Duodenal mucosa (tissue), 2 donors: Measurements from ENCODE around the gene MTFMT.

ENCODE experiments used
- H3K27ac ChIP-seq: one replicate; pipeline ENCODE4 v1.7.0; 2013; ENCODE audit warnings: low read depth, low read length
- H3K27me3 ChIP-seq, 2 donors: one replicate each; pipeline ENCODE4 v1.7.0; 2013; ENCODE audit warnings: low read length in 2 of 2, control low read depth in 1 of 2; ENCODE audit not compliant: insufficient read depth in 2 of 2, control insufficient read depth in 1 of 2
- H3K36me3 ChIP-seq, 2 donors: one replicate each; pipeline ENCODE4 v1.7.0; 2013; ENCODE audit warnings: low read length in 2 of 2, control low read depth in 1 of 2; ENCODE audit not compliant: insufficient read depth in 2 of 2, control insufficient read depth in 1 of 2
- H3K4me1 ChIP-seq, 2 donors: one replicate each; pipeline ENCODE4 v1.7.0; 2013; ENCODE audit warnings: low read length in 2 of 2, control low read depth in 1 of 2; ENCODE audit not compliant: insufficient read depth in 2 of 2, control insufficient read depth in 1 of 2
- H3K4me3 ChIP-seq, 2 donors: one replicate each; pipeline ENCODE4 v1.7.0; 2013; ENCODE audit warnings: low read length in 2 of 2, low read depth in 1 of 2
- H3K9ac ChIP-seq, 2 donors: one replicate each; pipeline ENCODE4 v1.7.0; 2013; ENCODE audit warnings: low read length in 2 of 2, low read depth in 1 of 2
- H3K9me3 ChIP-seq, 2 donors: one replicate each; pipeline ENCODE4 v1.7.0; 2013; ENCODE audit warnings: low read length in 2 of 2, control low read depth in 1 of 2; ENCODE audit not compliant: control insufficient read depth in 1 of 2

Gene MTFMT

DNA sequence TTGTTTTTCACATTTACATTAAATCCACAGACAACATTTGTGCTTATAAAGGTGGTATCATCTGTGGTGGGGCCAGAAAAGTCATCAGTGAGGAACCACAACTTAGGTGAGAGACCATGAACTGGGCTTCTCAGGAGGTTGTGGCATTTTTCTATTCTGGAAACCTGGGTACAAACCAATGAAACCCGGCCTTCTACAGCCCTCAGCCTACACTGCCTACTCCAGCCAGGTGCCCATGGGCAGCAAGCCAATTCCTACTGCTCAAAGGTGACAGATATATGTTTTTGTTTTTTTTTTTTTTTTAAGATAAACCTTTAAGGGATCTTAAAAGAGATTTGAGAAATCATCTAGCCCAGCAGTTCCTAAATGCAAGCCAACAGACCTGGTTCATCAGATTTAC is 60.0 kb downstream of the MTFMT start:
- Histone ChIP-seq H3K9me3 (no peaks in the 10 kb centered on the region), H3K36me3 (peaks cover 24 to 68% of the 10 kb centered on the region in 2 donors), H3K4me1 (no peaks in the 10 kb centered on the region), H3K27me3 (no peaks in the 10 kb centered on the region), H3K9ac (no peak overlapping the region), H3K4me3 (no peak overlapping the region), H3K27ac (no peak overlapping the region)

DNA sequence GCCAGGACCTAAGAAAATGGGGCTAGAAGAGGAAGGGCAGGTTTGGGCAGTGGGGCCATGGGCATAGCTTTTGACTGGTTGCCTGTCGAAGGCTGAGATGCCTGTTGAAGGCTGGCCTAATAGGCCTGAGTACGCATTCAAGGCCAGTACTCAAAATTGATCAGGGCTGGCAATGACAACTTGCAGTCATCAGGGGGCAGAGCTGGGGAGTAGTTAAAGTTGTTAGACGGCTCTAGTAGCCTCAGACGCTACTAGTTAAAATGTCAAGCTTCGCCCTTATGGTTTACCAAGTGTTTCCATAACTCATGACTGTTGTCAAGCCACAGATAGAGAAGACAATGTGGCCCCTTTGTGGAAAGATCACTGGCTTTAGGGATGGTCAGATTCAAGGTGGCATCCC is 68.4 kb downstream of the MTFMT start:
- Histone ChIP-seq H3K9me3 (no peaks in the 10 kb centered on the region), H3K9ac (no peak overlapping the region), H3K27me3 (no peaks in the 10 kb centered on the region), H3K27ac (no peak overlapping the region), H3K4me1 (no peaks in the 10 kb centered on the region), H3K4me3 (no peak overlapping the region), H3K36me3 (peaks cover 34 to 82% of the 10 kb centered on the region in 2 donors)

DNA sequence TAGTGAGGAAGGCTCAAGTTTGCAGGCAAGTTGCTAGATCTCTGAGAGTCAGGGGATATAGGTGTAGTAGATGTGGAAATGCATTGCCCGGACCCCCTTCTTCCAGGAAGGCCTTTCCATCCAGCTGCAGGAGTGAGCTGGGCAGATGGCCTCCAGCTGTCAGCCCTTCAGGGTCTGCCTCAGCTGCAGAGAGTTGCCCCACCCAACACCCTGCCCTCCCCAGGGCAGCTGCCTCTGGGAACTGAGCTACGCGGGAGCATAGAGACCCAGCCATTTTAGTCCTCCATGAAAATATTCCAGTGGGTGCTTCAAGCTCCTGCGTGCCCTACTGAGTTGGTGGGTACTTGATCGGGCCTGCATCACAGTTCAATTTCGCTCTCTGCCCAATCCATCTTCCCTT is 69.3 kb downstream of the MTFMT start:
- no peaks in the 10 kb centered on the region for H3K27me3 ChIP-seq
- H3K27ac ChIP-seq: no peak overlapping the region
- H3K4me3 ChIP-seq: no peak overlapping the region
- no peaks in the 10 kb centered on the region for H3K9me3 ChIP-seq
- peaks cover 38 to 85% of the 10 kb centered on the region in 2 donors for H3K36me3 ChIP-seq
- H3K4me1 ChIP-seq: no peaks in the 10 kb centered on the region
- no peak overlapping the region for H3K9ac ChIP-seq

DNA sequence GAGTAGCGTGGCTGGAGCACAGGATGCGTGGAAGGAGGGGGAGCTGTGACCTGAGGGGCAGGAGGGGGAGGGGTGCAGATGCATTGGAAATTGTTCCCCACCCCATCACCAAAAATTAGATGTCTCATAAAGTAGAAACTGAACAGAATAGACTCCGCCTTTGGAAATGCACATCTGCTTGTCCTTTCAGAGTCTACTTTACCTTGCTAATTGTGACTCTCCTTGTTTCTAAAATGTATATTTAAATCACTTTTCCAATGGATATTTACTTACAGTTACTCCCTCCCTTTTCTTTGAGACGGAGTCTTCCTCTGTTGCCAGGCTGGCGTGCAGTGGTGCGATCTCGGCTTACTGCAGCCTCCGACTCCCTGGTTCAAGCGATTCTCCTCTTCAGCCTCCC is 70.3 kb downstream of the MTFMT start:
- Histone ChIP-seq H3K36me3 (peaks cover 30 to 78% of the 10 kb centered on the region in 2 donors), H3K4me1 (no peaks in the 10 kb centered on the region), H3K9ac (no peak overlapping the region)

DNA sequence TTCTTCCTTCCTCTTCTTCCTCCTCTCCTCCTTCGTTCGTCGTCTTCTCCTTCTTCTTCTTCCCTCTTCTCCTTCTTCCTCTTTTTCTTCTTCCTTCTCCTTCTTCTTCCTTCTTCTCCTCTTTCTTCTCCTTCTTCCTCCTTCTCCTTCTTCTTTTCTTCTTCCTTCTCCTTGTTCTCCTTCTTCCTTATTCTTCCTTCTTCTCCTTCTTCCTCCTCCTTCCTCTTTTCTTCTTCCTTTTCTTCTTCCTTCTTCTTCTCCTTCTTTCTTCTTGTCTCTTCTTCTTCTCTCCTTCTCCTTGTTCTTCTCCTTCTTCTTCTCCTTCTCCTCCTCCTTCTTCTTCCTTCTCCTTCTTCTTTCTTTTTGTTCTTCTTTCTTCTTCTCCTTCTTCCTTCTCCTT is 75.0 kb downstream of the MTFMT start:
- no peak overlapping the region for H3K4me3 ChIP-seq
- H3K27ac ChIP-seq: no peak overlapping the region
- H3K4me1 ChIP-seq: no peaks in the 10 kb centered on the region
- H3K9ac ChIP-seq: no peak overlapping the region
- H3K36me3 ChIP-seq: peaks cover 10 to 34% of the 10 kb centered on the region in 2 donors
- no peaks in the 10 kb centered on the region for H3K9me3 ChIP-seq
- no peaks in the 10 kb centered on the region for H3K27me3 ChIP-seq

More for the DNA sequence above, 70.3 kb downstream of the MTFMT start:
- no peak overlapping the region for H3K27ac ChIP-seq
- no peaks in the 10 kb centered on the region for H3K9me3 ChIP-seq
- H3K4me3 ChIP-seq: no peak overlapping the region
- H3K27me3 ChIP-seq: no peaks in the 10 kb centered on the region

- Histone ChIP-seq H3K27me3 (no peaks in the 10 kb centered on the region), H3K4me1 (no peaks in the 10 kb centered on the region), H3K9me3 (no peaks in the 10 kb centered on the region), H3K9ac (no peak overlapping the region), H3K4me3 (no peak overlapping the region), H3K36me3 (peaks cover 5 to 16% of the 10 kb centered on the region in 2 donors), H3K27ac (no peak overlapping the region)
These were observed 77.5 kb downstream of the MTFMT start for GRCh38 chr15:64951777-64952418.
